B cell (primary cell): ENCODE measurements around the gene PTRH1. TPM values are rescaled to one million over a fixed set of nuclear protein-coding genes. Genes with fewer than 3 reads are reported as not detected.

Experiments
- ATAC-seq: fragments of 200-7000 bp; cut with Tn5 transposase; one replicate; pipeline ENCODE4 v1.10.0; 2021; ENCODE audit warnings: low read depth, mild to moderate bottlenecking, moderate number of reproducible peaks, moderate library complexity
- CTCF ChIA-PET: fragments of 350-600 bp; sonication (Branson Sonifier 250); formaldehyde crosslinking; loops from one replicate; lab custom pipeline; 2021; ENCODE audit warnings: antibody characterized with exemption, inconsistent platforms; lab: Charles Lee
- POLR2A ChIA-PET: fragments of 350-600 bp; sonication (Branson Sonifier 250); formaldehyde crosslinking; loops from one replicate; lab custom pipeline; 2021; ENCODE audit warnings: antibody characterized with exemption; lab: Charles Lee
- DNase-seq: peaks from one replicate; pipeline ENCODE4 v3.0.0; 2013
- H2AFZ ChIP-seq: 2 replicates; pipeline ENCODE4 v1.6.1; 2012; ENCODE audit warnings: mild to moderate bottlenecking, low read depth, low read length; ENCODE audit not compliant: insufficient read depth, poor library complexity, severe bottlenecking
- H3K27ac ChIP-seq, 2 donors: 1 replicate in 1 of 2; 2 replicates in 1 of 2; pipeline ENCODE4 v1.5.1; 2012 to 2013; ENCODE audit warnings: low read length in 2 of 2, mild to moderate bottlenecking in 2 of 2, moderate library complexity in 1 of 2
- H3K27me3 ChIP-seq, 4 experiments: fragments of 200-600 bp in 1 of 4; sonication (generic) in 1 of 4; replicated peaks in 1 of 4; 1 replicate in 2 of 4; 2 replicates in 2 of 4; pipeline versions ENCODE4 v1.6.1 to v1.7.0; 2013 to 2016; ENCODE audit warnings: low read length in 3 of 4, mild to moderate bottlenecking in 2 of 4, mixed read lengths in 1 of 4, moderate library complexity in 1 of 4; ENCODE audit not compliant: insufficient read depth in 4 of 4, control insufficient read depth in 3 of 4; ENCODE audit errors: control extremely low read depth in 1 of 4
- H3K36me3 ChIP-seq, 2 experiments: replicated peaks in 1 of 2; 1 replicate in 1 of 2; 2 replicates in 1 of 2; pipeline versions ENCODE4 v1.6.1 to v1.7.1; 2013; ENCODE audit warnings: low read length in 1 of 2; ENCODE audit not compliant: insufficient read depth in 2 of 2, control insufficient read depth in 1 of 2; ENCODE audit errors: control extremely low read depth in 1 of 2, extremely low read depth in 1 of 2
- H3K4me1 ChIP-seq, 2 donors: fragments of 200-600 bp in 1 of 2; sonication (generic) in 1 of 2; 1 replicate in 1 of 2; 2 replicates in 1 of 2; pipeline versions ENCODE4 v1.5.1 to v1.6.1; 2013 to 2017; ENCODE audit warnings: low read length in 2 of 2; ENCODE audit not compliant: control insufficient read depth in 2 of 2, insufficient read depth in 2 of 2
- H3K4me2 ChIP-seq: replicated peaks from 2 replicates; pipeline ENCODE3; 2012; ENCODE audit warnings: mild to moderate bottlenecking, low read depth, low read length; ENCODE audit not compliant: poor library complexity, severe bottlenecking
- H3K4me3 ChIP-seq, 5 experiments: fragments of 200-600 bp in 1 of 5; sonication (generic) in 1 of 5; 1 replicate in 3 of 5; 2 replicates in 2 of 5; pipeline versions ENCODE4 v1.5.1 to v1.7.0; 2011 to 2016; ENCODE audit warnings: low read length in 4 of 5, mild to moderate bottlenecking in 4 of 5, low read depth in 2 of 5, control low read depth in 1 of 5, moderate library complexity in 1 of 5; ENCODE audit not compliant: insufficient read depth in 1 of 5; ENCODE audit errors: control extremely low read depth in 1 of 5, extremely low read depth in 1 of 5
- H3K79me2 ChIP-seq: fragments of 200-600 bp; sonication (generic); one replicate; pipeline ENCODE4 v1.6.0; 2016; ENCODE audit warnings: low read length; ENCODE audit not compliant: control insufficient read depth, insufficient read depth
- H3K9ac ChIP-seq: fragments of 200-600 bp; sonication (generic); 2 replicates; pipeline ENCODE4 v1.6.1; 2017; ENCODE audit warnings: mild to moderate bottlenecking, low read length, moderate library complexity
- H3K9me3 ChIP-seq, 3 donors: one replicate each; pipeline versions ENCODE4 v1.6.1 to v1.7.1; 2013; ENCODE audit warnings: low read length in 2 of 3; ENCODE audit not compliant: control insufficient read depth in 2 of 3, insufficient read depth in 1 of 3; ENCODE audit errors: control extremely low read depth in 1 of 3
- H4K20me1 ChIP-seq: 2 replicates; pipeline ENCODE4 v1.6.0; 2012; ENCODE audit warnings: mild to moderate bottlenecking, low read length; ENCODE audit not compliant: insufficient read depth, control insufficient read depth, poor library complexity, severe bottlenecking
- H3K27ac Mint-ChIP-seq: one replicate; pipeline ENCODE4 v1.8.0; 2021; ENCODE audit warnings: mixed read lengths
- H3K27me3 Mint-ChIP-seq: one replicate; pipeline ENCODE4 v1.8.0; 2021; ENCODE audit warnings: mixed read lengths
- H3K4me1 Mint-ChIP-seq: one replicate; pipeline ENCODE4 v1.8.0; 2021; ENCODE audit warnings: mixed read lengths
- H3K4me3 Mint-ChIP-seq: one replicate; pipeline ENCODE4 v1.8.0; 2021; ENCODE audit warnings: mixed read lengths
- H3K9me3 Mint-ChIP-seq: one replicate; pipeline ENCODE4 v1.8.0; 2022; ENCODE audit warnings: mixed read lengths; ENCODE audit not compliant: insufficient read depth
- EZH2 ChIP-seq: IDR thresholded peaks from 2 replicates; pipeline ENCODE4 v1.6.1; 2012; ENCODE audit warnings: borderline replicate concordance, low read depth, mild to moderate bottlenecking, moderate library complexity, low read length; ENCODE audit not compliant: insufficient read depth, poor library complexity, severe bottlenecking
- WGBS: methylation state at CpG from one replicate; pipeline ENCODE4 v1.1.5; 2013; ENCODE audit warnings: missing lambda C conversion rate; ENCODE audit not compliant: insufficient coverage; 5-methylcytosine and 5-hydroxymethylcytosine counted together
- intact Hi-C: fragments of 100-400 bp; cut with micrococcal nuclease; formaldehyde crosslinking; loops from one replicate; pipeline ENCODE4 v1.10.0; 2022
- polyA plus RNA-seq: library from polyadenylated mRNA; depleted of rRNA; stranded (reverse); fragments of >200 nt; gene quantifications from 2 replicates; pipeline ENCODE4 v1.2.3, GENCODE V29; 2012
- total RNA-seq, 2 donors: library from RNA; stranded (reverse); fragments of 120-200 nt in 1 of 2; gene quantifications; 1 replicate in 1 of 2; 2 replicates in 1 of 2; pipeline versions ENCODE4 v1.2.3 to v1.2.4, GENCODE V29; 2013 to 2022
- TF ChIP-seq, protein P1 (sequence below): fragments of 200-600 bp; IDR thresholded peaks from one replicate; pipeline ENCODE4 v1.8.0; 2022; ENCODE audit warnings: antibody characterized with exemption, mild to moderate bottlenecking

Gene PTRH1
- total and polyA plus RNA-seq, 2 donors (not counting 1 experiment from before 2014, with no cell fraction given): 6.3 to 7.6 TPM

DNA sequence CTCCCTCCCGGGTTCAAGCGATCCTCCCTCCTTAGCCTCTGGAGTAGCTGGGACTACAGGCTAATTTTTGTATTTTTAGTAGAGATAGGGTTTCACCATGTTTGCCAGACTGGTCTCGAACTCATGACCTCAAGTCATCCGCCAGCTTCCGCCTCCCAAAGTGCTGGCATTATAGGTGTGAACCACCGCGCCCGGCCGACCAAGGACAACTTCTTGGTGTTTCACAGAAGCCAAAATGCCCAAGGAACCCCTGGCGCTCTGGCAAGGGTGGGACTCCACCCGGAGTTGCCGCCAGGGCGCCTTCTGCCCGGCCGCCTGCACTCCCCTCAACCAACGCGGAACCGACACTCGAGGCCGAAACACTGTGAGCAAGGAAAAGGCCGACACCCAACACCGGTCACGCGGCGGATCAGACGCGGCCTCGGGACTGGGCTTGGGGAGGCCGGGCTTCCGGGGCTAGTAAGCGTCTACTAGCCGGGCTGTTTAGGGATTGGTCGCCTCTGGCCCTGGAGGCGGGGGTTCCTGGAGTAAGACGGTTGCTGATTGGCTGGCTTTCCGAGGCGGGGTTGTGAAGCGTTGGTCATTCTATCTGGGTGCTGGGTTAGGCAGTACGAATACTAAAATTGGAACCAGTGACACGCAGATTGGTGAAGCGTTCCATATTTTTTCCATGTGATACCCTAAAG is 16.3 kb downstream of the PTRH1 start:
- peak overlapping the region; percentile 84 for H2AFZ ChIP-seq
- ChIA-PET CTCF (interaction anchor here (0.7 to 1.1 kb wide), 2 partner anchors 171 to 244 kb away, joined by 3 read pairs; no protein-coding TSS in a partner anchor), POLR2A (interaction anchor here (0.6 kb wide), 1 partner anchor 120 kb away, joined by 3 read pairs; no protein-coding TSS in a partner anchor)
- Mint-ChIP-seq H3K27ac (peak overlapping the region; percentile 65), H3K4me1 (peaks cover 14% of the 10 kb centered on the region), H3K9me3 (no peaks in the 10 kb centered on the region), H3K4me3 (peak overlapping the region; percentile 82), H3K27me3 (no peaks in the 10 kb centered on the region)
- H3K9me3 ChIP-seq: no peaks in the 10 kb centered on the region
- no peaks in the 10 kb centered on the region for H4K20me1 ChIP-seq
- H3K4me1 ChIP-seq: peaks cover 6 to 12% of the 10 kb centered on the region in 2 donors
- no peaks in the 10 kb centered on the region for H3K79me2 ChIP-seq
- WGBS: 18% methylated on average over 38 of the region's 41 CpGs
- H3K27me3 ChIP-seq: no peaks in the 10 kb centered on the region
- peak overlapping the region; percentile 84 for H3K4me2 ChIP-seq
- H3K4me3 ChIP-seq: peak overlapping the region; percentile 34 to 59 (median 46)
- no peak for TF ChIP-seq EZH2
- TF ChIP-seq, protein P1, sequence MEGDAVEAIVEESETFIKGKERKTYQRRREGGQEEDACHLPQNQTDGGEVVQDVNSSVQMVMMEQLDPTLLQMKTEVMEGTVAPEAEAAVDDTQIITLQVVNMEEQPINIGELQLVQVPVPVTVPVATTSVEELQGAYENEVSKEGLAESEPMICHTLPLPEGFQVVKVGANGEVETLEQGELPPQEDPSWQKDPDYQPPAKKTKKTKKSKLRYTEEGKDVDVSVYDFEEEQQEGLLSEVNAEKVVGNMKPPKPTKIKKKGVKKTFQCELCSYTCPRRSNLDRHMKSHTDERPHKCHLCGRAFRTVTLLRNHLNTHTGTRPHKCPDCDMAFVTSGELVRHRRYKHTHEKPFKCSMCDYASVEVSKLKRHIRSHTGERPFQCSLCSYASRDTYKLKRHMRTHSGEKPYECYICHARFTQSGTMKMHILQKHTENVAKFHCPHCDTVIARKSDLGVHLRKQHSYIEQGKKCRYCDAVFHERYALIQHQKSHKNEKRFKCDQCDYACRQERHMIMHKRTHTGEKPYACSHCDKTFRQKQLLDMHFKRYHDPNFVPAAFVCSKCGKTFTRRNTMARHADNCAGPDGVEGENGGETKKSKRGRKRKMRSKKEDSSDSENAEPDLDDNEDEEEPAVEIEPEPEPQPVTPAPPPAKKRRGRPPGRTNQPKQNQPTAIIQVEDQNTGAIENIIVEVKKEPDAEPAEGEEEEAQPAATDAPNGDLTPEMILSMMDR: peak; percentile 19
- no peaks in the 10 kb centered on the region for H3K36me3 ChIP-seq
- ATAC-seq: peak; percentile 100
- peak overlapping the region; percentile 59 for H3K9ac ChIP-seq
- H3K27ac ChIP-seq: peak overlapping the region in 1 of 2 donors; percentile 67
- intact Hi-C loops: loop anchor here (1.0 kb wide), 3 partner anchors 16 to 91 kb away; partner anchors contain the start of genes PTRH1 and TOR2A
- peak; percentile 92 for DNase-seq

- H3K4me3 ChIP-seq: no peak overlapping the region
- Mint-ChIP-seq H3K27me3 (no peaks in the 10 kb centered on the region), H3K9me3 (no peaks in the 10 kb centered on the region), H3K4me1 (peaks cover 14% of the 10 kb centered on the region), H3K4me3 (peak overlapping the region; percentile 53), H3K27ac (no peak overlapping the region)
- H4K20me1 ChIP-seq: no peaks in the 10 kb centered on the region
- no peak overlapping the region for H3K27ac ChIP-seq
- H3K4me2 ChIP-seq: no peak overlapping the region
- H3K79me2 ChIP-seq: no peaks in the 10 kb centered on the region
- ChIA-PET POLR2A (no interaction called here), CTCF (interaction anchor here (1.1 kb wide), 1 partner anchor 171 kb away, joined by 3 read pairs; no protein-coding TSS in a partner anchor)
- no peaks in the 10 kb centered on the region for H3K27me3 ChIP-seq
- TF ChIP-seq, protein P1: no peak
- H3K36me3 ChIP-seq: no peaks in the 10 kb centered on the region
- DNase-seq: no peak
- peaks cover 6 to 12% of the 10 kb centered on the region in 2 donors for H3K4me1 ChIP-seq
- H3K9me3 ChIP-seq: no peaks in the 10 kb centered on the region
- no peak overlapping the region for H2AFZ ChIP-seq
- H3K9ac ChIP-seq: no peak overlapping the region
- WGBS: 100% methylated on average over 3 of the region's 5 CpGs
- intact Hi-C loops: no loop called here
- ATAC-seq: no peak
Measured at GRCh38 chr9:127698386-127698785, 17.1 kb downstream of the PTRH1 start.
